ENCODE results near the gene CREB3L1.

Gene CREB3L1

DNA sequence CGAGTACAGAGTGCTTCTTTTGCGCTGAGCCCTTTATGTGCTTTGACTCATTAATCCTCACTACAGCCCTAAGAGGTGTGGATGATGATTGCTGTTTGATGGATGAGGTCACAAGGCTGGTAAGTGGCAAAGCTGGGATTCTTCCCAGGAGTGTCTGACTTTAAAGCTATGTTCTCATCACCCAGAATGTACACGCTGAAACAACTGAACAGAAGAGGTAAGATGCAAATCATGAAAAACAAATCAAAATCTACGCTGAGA, 37.7 kb upstream of the CREB3L1 start:
- no peaks in the 10 kb centered on the region for H3K27me3 ChIP-seq (ENCODE audit: insufficient read depth, low read length)
- H3K79me2 ChIP-seq (ENCODE audit: control insufficient read depth, insufficient read depth, low read length, poor library complexity): peaks cover 5% of the 10 kb centered on the region
- H3K4me3 ChIP-seq (ENCODE audit: low read depth, low read length): no peak overlapping the region
- H2AFZ ChIP-seq (ENCODE audit: insufficient read depth, low read length, poor library complexity): no peak overlapping the region
- H2BK5ac ChIP-seq (ENCODE audit: low read depth, low read length, poor library complexity): no peak overlapping the region
- H4K12ac ChIP-seq (ENCODE audit: low read depth, low read length): no peak overlapping the region
- no peak for DNase-seq
- peaks cover 9% of the 10 kb centered on the region for H3K79me1 ChIP-seq (ENCODE audit: low read length)
- no peak overlapping the region for H4K8ac ChIP-seq (ENCODE audit: low read depth, low read length)
- H3K18ac ChIP-seq (ENCODE audit: low read length): no peak overlapping the region
- H3K14ac ChIP-seq (ENCODE audit: low read length): no peak overlapping the region
- H3K4me2 ChIP-seq (ENCODE audit: low read length): no peak overlapping the region
- H3K9ac ChIP-seq (ENCODE audit: low read length): no peak overlapping the region
- H4K91ac ChIP-seq (ENCODE audit: low read depth, low read length): no peak overlapping the region
- no peaks in the 10 kb centered on the region for H3K9me3 ChIP-seq (ENCODE audit: insufficient read depth, low read depth, low read length)
- no peak overlapping the region for H3K23ac ChIP-seq (ENCODE audit: low read length)
- WGBS (ENCODE audit: extremely low coverage, insufficient coverage, insufficient read length): no CpG with 5 or more reads among the region's 4 CpGs
- no peak overlapping the region for H2BK12ac ChIP-seq (ENCODE audit: low read length)
- no peak overlapping the region for H2AK5ac ChIP-seq (ENCODE audit: low read length)
- H3K36me3 ChIP-seq (ENCODE audit: control insufficient read depth in 1 of 2, insufficient read depth in 2 of 2, low read length in 2 of 2): no peaks in the 10 kb centered on the region
- no peak overlapping the region for H2BK120ac ChIP-seq (ENCODE audit: insufficient read depth, low read length, poor library complexity)
- H3K4me1 ChIP-seq (ENCODE audit: control insufficient read depth in 1 of 2, insufficient read depth in 2 of 2, low read length in 2 of 2): peaks cover 26 to 33% of the 10 kb centered on the region in 2 experiments
- H3K4ac ChIP-seq (ENCODE audit: low read depth, low read length): no peak overlapping the region
- H3K27ac ChIP-seq (ENCODE audit: low read depth, low read length): no peak overlapping the region

DNA sequence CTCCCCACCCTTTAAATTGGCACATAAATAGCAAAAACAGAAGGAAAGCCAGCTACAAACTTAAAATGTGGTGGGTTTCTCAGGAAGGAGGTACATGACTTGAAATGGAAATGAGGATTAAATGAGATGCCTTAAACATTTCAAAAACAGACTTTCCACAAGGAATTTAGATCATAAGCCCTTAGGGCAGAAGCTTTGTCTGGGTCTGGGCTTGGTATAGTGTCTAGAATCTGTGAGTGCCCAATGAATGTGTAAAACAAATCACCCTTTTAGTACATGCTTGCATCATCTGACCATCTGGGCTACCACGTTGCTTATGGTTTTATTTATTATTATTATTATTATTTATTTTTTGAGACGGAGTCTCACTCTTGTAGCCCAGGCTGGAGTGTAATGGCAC, 37.1 kb upstream of the CREB3L1 start:
- no peak overlapping the region for H3K14ac ChIP-seq (ENCODE audit: low read length)
- H3K36me3 ChIP-seq (ENCODE audit: control insufficient read depth in 1 of 2, insufficient read depth in 2 of 2, low read length in 2 of 2): no peaks in the 10 kb centered on the region
- no peak overlapping the region for H3K27ac ChIP-seq (ENCODE audit: low read depth, low read length)
- no peak overlapping the region for H3K4me2 ChIP-seq (ENCODE audit: low read length)
- no peak overlapping the region for H3K4me3 ChIP-seq (ENCODE audit: low read depth, low read length)
- peaks cover 5% of the 10 kb centered on the region for H3K79me2 ChIP-seq (ENCODE audit: control insufficient read depth, insufficient read depth, low read length, poor library complexity)
- H3K79me1 ChIP-seq (ENCODE audit: low read length): peaks cover 9% of the 10 kb centered on the region
- no peak overlapping the region for H2BK12ac ChIP-seq (ENCODE audit: low read length)
- no peak overlapping the region for H4K12ac ChIP-seq (ENCODE audit: low read depth, low read length)
- H3K4ac ChIP-seq (ENCODE audit: low read depth, low read length): no peak overlapping the region
- H2BK5ac ChIP-seq (ENCODE audit: low read depth, low read length, poor library complexity): no peak overlapping the region
- H3K18ac ChIP-seq (ENCODE audit: low read length): no peak overlapping the region
- peaks cover 26 to 33% of the 10 kb centered on the region in 2 experiments for H3K4me1 ChIP-seq (ENCODE audit: control insufficient read depth in 1 of 2, insufficient read depth in 2 of 2, low read length in 2 of 2)
- H3K27me3 ChIP-seq (ENCODE audit: insufficient read depth, low read length): no peaks in the 10 kb centered on the region
- no peak overlapping the region for H3K9ac ChIP-seq (ENCODE audit: low read length)
- H2BK120ac ChIP-seq (ENCODE audit: insufficient read depth, low read length, poor library complexity): no peak overlapping the region
- no CpG with 5 or more reads among the region's 2 CpGs for WGBS (ENCODE audit: extremely low coverage, insufficient coverage, insufficient read length)
- no peak overlapping the region for H3K23ac ChIP-seq (ENCODE audit: low read length)
- H3K9me3 ChIP-seq (ENCODE audit: insufficient read depth, low read depth, low read length): no peaks in the 10 kb centered on the region
- H2AFZ ChIP-seq (ENCODE audit: insufficient read depth, low read length, poor library complexity): no peak overlapping the region
- no peak overlapping the region for H2AK5ac ChIP-seq (ENCODE audit: low read length)
- no peak overlapping the region for H4K91ac ChIP-seq (ENCODE audit: low read depth, low read length)
- no peak for DNase-seq
- H4K8ac ChIP-seq (ENCODE audit: low read depth, low read length): no peak overlapping the region

- Histone ChIP-seq H3K18ac (ENCODE audit: low read length) (no peak overlapping the region), H2AFZ (ENCODE audit: insufficient read depth, low read length, poor library complexity) (no peak overlapping the region), H3K9ac (ENCODE audit: low read length) (no peak overlapping the region), H4K8ac (ENCODE audit: low read depth, low read length) (no peak overlapping the region), H3K23ac (ENCODE audit: low read length) (no peak overlapping the region), H3K36me3 (ENCODE audit: control insufficient read depth in 1 of 2, insufficient read depth in 2 of 2, low read length in 2 of 2) (no peaks in the 10 kb centered on the region), H3K27ac (ENCODE audit: low read depth, low read length) (no peak overlapping the region), H3K4me1 (ENCODE audit: control insufficient read depth in 1 of 2, insufficient read depth in 2 of 2, low read length in 2 of 2) (peaks cover 26 to 33% of the 10 kb centered on the region in 2 experiments), H3K14ac (ENCODE audit: low read length) (no peak overlapping the region), H3K79me1 (ENCODE audit: low read length) (peaks cover 9% of the 10 kb centered on the region), H3K4me3 (ENCODE audit: low read depth, low read length) (no peak overlapping the region), H4K12ac (ENCODE audit: low read depth, low read length) (no peak overlapping the region), H3K27me3 (ENCODE audit: insufficient read depth, low read length) (no peaks in the 10 kb centered on the region), H2BK12ac (ENCODE audit: low read length) (peak overlapping the region; percentile 15), H3K4me2 (ENCODE audit: low read length) (no peak overlapping the region), H2BK5ac (ENCODE audit: low read depth, low read length, poor library complexity) (no peak overlapping the region), H2BK120ac (ENCODE audit: insufficient read depth, low read length, poor library complexity) (no peak overlapping the region), H2AK5ac (ENCODE audit: low read length) (no peak overlapping the region), H3K79me2 (ENCODE audit: control insufficient read depth, insufficient read depth, low read length, poor library complexity) (peaks cover 5% of the 10 kb centered on the region), H3K4ac (ENCODE audit: low read depth, low read length) (no peak overlapping the region), H3K9me3 (ENCODE audit: insufficient read depth, low read depth, low read length) (no peaks in the 10 kb centered on the region), H4K91ac (ENCODE audit: low read depth, low read length) (no peak overlapping the region)
- WGBS (ENCODE audit: extremely low coverage, insufficient coverage, insufficient read length): no CpG with 5 or more reads among the region's 7 CpGs
- no peak for DNase-seq
Observed at GRCh38 chr11:46240861-46241260, 36.6 kb upstream of the CREB3L1 start.

DNA sequence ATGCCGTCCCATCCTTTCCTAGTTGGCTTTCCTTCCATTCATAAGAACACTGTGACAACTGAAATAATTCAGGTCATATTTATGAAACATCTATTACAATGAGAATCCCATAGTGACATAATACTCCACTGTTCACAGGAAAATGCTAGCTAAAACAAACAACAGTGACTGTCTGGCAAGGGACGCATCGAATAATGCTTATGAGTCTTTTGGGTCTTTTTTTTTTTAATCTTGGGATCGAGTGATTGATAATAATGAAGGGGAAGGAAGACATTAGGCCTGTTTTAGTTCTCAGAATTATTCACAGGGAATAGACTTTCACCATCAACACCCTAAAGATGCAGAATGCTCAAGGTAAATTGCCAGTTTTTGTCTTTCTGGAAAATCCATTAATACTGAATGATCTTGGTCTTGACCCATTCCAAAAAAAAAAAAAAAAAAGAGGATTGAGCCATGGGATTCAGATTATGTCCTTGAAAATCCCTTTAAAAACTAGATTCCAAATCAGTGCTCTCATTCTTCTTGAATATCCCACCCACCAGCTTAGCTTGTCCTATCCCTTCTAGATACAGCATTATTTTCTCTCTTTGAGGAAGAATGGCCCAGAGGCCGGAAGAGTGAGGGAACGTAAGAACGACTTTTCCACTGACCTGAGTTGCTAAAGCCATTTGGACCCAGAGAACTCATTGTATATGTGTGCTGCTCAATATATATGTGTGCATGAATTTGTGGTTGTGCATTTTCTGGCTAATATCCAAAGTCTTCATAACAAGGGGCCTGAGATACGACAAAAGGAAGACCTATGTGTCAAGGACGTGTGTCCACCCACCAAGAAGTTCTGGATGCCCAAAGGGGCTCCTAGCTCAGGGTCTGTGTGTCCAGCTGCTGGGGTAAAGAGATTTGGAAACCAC, 35.2 kb upstream of the CREB3L1 start:
- Histone ChIP-seq H4K12ac (ENCODE audit: low read depth, low read length) (peak overlapping the region; percentile 94), H2BK12ac (ENCODE audit: low read length) (peak overlapping the region; percentile 36), H3K9me3 (ENCODE audit: insufficient read depth, low read depth, low read length) (no peaks in the 10 kb centered on the region), H2BK120ac (ENCODE audit: insufficient read depth, low read length, poor library complexity) (peak overlapping the region; percentile 84), H2AK5ac (ENCODE audit: low read length) (peak overlapping the region; percentile 85), H3K36me3 (ENCODE audit: control insufficient read depth in 1 of 2, insufficient read depth in 2 of 2, low read length in 2 of 2) (no peaks in the 10 kb centered on the region), H3K23ac (ENCODE audit: low read length) (no peak overlapping the region), H3K18ac (ENCODE audit: low read length) (peak overlapping the region; percentile 60), H3K14ac (ENCODE audit: low read length) (peak overlapping the region; percentile 83), H3K4me2 (ENCODE audit: low read length) (peak overlapping the region; percentile 81), H4K91ac (ENCODE audit: low read depth, low read length) (peak overlapping the region; percentile 91), H4K8ac (ENCODE audit: low read depth, low read length) (peak overlapping the region; percentile 97), H3K4ac (ENCODE audit: low read depth, low read length) (peak overlapping the region; percentile 57), H3K4me3 (ENCODE audit: low read depth, low read length) (no peak overlapping the region), H3K9ac (ENCODE audit: low read length) (no peak overlapping the region), H3K27ac (ENCODE audit: low read depth, low read length) (peak overlapping the region; percentile 95), H3K27me3 (ENCODE audit: insufficient read depth, low read length) (no peaks in the 10 kb centered on the region), H3K79me2 (ENCODE audit: control insufficient read depth, insufficient read depth, low read length, poor library complexity) (peaks cover 5% of the 10 kb centered on the region), H2BK5ac (ENCODE audit: low read depth, low read length, poor library complexity) (peak overlapping the region; percentile 80), H3K4me1 (ENCODE audit: control insufficient read depth in 1 of 2, insufficient read depth in 2 of 2, low read length in 2 of 2) (peaks cover 23 to 28% of the 10 kb centered on the region in 2 experiments), H2AFZ (ENCODE audit: insufficient read depth, low read length, poor library complexity) (peak overlapping the region; percentile 66), H3K79me1 (ENCODE audit: low read length) (peaks cover 9% of the 10 kb centered on the region)
- no peak for DNase-seq
- WGBS (ENCODE audit: extremely low coverage, insufficient coverage, insufficient read length): no CpG with 5 or more reads among the region's 9 CpGs

Measured in trophoblast cell (in vitro differentiated cells and primary cell).